ENCODE data around the gene RELT. TPM values are rescaled to one million over a fixed set of nuclear protein-coding genes. Genes with fewer than 3 reads are reported as not detected.

The RELT gene
- total RNA-seq, 1 experiment from 2014 or later: 7.8 TPM

DNA sequence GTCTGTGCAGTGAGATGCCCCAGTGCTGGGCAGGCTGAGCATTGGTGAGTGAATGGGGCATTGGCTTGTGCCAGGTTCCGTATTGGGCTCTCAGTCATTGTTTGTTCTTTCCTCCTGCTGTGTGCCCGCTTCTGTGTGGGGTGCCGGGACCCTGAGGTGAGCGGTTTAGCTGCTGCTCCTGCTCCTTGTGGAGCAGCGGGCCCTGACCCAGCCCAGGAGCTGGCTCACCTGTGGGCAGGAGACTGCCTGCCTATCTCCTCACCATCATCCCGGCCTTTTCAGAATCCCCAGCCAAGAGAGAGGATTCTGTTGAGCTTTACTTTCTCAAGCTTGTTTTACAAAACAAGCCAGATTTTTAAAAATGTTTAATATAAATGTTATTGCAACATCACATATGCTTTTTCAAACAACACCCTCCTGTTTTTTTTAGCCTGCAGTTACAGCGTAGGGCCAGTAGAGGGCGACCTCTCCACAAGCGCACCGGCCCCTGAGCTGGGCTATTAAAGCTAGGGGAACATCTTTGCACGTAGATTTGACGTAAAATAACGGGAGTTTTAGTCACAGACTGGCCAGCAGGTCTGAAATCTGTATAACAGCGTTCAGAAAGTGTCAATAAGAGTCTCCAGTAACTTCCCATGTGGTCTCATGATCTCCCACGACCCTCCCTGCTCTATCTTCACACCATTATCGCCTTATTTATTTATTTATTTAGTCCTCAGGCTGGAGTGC, 25.1 kb upstream of the RELT start:
- Histone ChIP-seq H3K79me2 (ENCODE audit: low read depth) (no peaks in the 10 kb centered on the region), H3K4me1 (replicated peaks; ENCODE audit: insufficient read depth) (no peaks in the 10 kb centered on the region), H3K36me3 (ENCODE audit: low read depth) (no peaks in the 10 kb centered on the region), H3K27me3 (ENCODE audit: insufficient read depth, low read depth) (no peaks in the 10 kb centered on the region), H3K27ac (no peak overlapping the region), H2AFZ (no peak overlapping the region), H3K4me2 (no peak overlapping the region), H3F3A (ENCODE audit: insufficient read depth, low read depth) (peaks cover 7% of the 10 kb centered on the region; the same call in 1 of the 2 replicates), H3K9me3 (ENCODE audit: insufficient read depth, low read depth) (no peaks in the 10 kb centered on the region), H4K20me1 (ENCODE audit: insufficient read depth) (peaks cover 4% of the 10 kb centered on the region), H3K9me2 (ENCODE audit: insufficient read depth) (no peaks in the 10 kb centered on the region), H3K4me3 (no peak overlapping the region)
- BruUV-seq (replicated peaks): no TSS peak
- ChIA-PET POLR2A (ENCODE audit: unreplicated experiment) (interaction anchor here (0.5 to 0.6 kb wide), 2 partner anchors 42 to 524 kb away, joined by 5 to 23 read pairs; no protein-coding TSS in a partner anchor), CTCF (interaction anchor here (0.6 to 1.7 kb wide), 17 partner anchors 9 to 1408 kb away, joined by 3 to 19 read pairs (median 4); partner anchors contain the start of gene ARHGEF17)
- peak; percentile 61 to 63 for DNase-seq
- intact Hi-C loops (cut with micrococcal nuclease; ENCODE audit: unreplicated experiment): loop anchor here (1.0 to 5.0 kb wide), 4 partner anchors 42 to 581 kb away; no protein-coding TSS in a partner anchor
- TF ChIP-seq EZH2 (IDR thresholded peaks at IDR 0.05; ENCODE audit: low read depth): no peak
- TF ChIP-seq, protein P1, sequence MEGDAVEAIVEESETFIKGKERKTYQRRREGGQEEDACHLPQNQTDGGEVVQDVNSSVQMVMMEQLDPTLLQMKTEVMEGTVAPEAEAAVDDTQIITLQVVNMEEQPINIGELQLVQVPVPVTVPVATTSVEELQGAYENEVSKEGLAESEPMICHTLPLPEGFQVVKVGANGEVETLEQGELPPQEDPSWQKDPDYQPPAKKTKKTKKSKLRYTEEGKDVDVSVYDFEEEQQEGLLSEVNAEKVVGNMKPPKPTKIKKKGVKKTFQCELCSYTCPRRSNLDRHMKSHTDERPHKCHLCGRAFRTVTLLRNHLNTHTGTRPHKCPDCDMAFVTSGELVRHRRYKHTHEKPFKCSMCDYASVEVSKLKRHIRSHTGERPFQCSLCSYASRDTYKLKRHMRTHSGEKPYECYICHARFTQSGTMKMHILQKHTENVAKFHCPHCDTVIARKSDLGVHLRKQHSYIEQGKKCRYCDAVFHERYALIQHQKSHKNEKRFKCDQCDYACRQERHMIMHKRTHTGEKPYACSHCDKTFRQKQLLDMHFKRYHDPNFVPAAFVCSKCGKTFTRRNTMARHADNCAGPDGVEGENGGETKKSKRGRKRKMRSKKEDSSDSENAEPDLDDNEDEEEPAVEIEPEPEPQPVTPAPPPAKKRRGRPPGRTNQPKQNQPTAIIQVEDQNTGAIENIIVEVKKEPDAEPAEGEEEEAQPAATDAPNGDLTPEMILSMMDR (conservative IDR thresholded peaks at IDR 0.05): peak; percentile 99

DNA sequence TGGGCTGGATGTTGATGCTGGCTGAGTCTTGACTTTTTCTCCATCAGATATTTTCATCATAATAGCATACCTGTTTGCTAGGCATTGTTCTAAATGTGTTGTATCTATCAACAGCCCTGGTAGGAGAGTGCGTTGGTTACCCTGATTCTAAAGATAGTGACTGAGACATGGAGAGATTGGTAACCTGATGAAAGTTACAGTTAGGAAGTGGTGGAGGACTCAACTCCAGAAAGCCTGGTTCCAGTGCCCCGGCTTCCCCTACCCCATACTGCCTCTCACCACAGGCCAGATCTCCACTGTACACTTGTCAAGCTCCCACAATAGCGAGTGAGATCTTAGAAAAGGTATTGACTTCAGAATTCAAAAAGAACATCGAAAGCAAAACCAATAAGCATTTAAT, 22.8 kb upstream of the RELT start:
- POLR2A ChIA-PET (ENCODE audit: unreplicated experiment): no interaction called here
- DNase-seq: no peak
- Histone ChIP-seq H2AFZ (no peak overlapping the region), H3K4me3 (no peak overlapping the region), H3F3A (ENCODE audit: insufficient read depth, low read depth) (peaks cover 7% of the 10 kb centered on the region; the same call in 1 of the 2 replicates), H3K79me2 (ENCODE audit: low read depth) (no peaks in the 10 kb centered on the region), H3K9me3 (ENCODE audit: insufficient read depth, low read depth) (no peaks in the 10 kb centered on the region), H3K27ac (no peak overlapping the region), H3K4me1 (replicated peaks; ENCODE audit: insufficient read depth) (no peaks in the 10 kb centered on the region), H3K9me2 (ENCODE audit: insufficient read depth) (no peaks in the 10 kb centered on the region), H3K36me3 (ENCODE audit: low read depth) (no peaks in the 10 kb centered on the region), H4K20me1 (ENCODE audit: insufficient read depth) (peaks cover 4% of the 10 kb centered on the region), H3K27me3 (ENCODE audit: insufficient read depth, low read depth) (no peaks in the 10 kb centered on the region), H3K4me2 (no peak overlapping the region)
- CTCF ChIA-PET: no interaction called here
- BruUV-seq (replicated peaks): no TSS peak
- intact Hi-C loops (cut with micrococcal nuclease; ENCODE audit: unreplicated experiment): loop anchor here (5.0 kb wide), 1 partner anchor 579 kb away; no protein-coding TSS in a partner anchor
- TF ChIP-seq, protein P1 (conservative IDR thresholded peaks at IDR 0.05): no peak
- no peak for TF ChIP-seq EZH2 (IDR thresholded peaks at IDR 0.05; ENCODE audit: low read depth)

DNA sequence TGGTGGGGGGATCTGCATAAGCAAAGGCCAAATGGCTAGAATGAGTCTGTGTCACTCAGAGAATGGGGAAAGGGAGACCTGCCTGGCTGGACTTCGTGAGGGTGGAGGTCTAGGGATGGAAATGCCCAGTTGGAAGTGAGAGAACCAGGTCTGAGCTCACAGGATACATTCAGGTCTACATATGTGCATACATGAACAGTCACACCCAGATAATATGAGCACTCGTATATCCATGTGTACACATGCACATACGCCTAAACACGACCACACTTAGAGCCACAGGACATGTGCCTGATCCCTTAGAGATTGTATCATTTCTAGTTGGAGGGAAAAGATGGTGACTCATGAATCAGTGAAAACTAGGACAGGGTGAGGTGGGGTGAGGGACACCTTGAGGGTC, 21.1 kb upstream of the RELT start:
- TF ChIP-seq, protein P1 (conservative IDR thresholded peaks at IDR 0.05): no peak
- TF ChIP-seq EZH2 (IDR thresholded peaks at IDR 0.05; ENCODE audit: low read depth): no peak
- H3K36me3 ChIP-seq (ENCODE audit: low read depth): no peaks in the 10 kb centered on the region
- H3K4me3 ChIP-seq: no peak overlapping the region
- H3K27me3 ChIP-seq (ENCODE audit: insufficient read depth, low read depth): no peaks in the 10 kb centered on the region
- no peak for DNase-seq
- H4K20me1 ChIP-seq (ENCODE audit: insufficient read depth): peaks cover 4% of the 10 kb centered on the region
- H3K4me1 ChIP-seq (replicated peaks; ENCODE audit: insufficient read depth): no peaks in the 10 kb centered on the region
- H3K79me2 ChIP-seq (ENCODE audit: low read depth): no peaks in the 10 kb centered on the region
- no peaks in the 10 kb centered on the region for H3K9me3 ChIP-seq (ENCODE audit: insufficient read depth, low read depth)
- no peak overlapping the region for H2AFZ ChIP-seq
- ChIA-PET CTCF (no interaction called here), POLR2A (ENCODE audit: unreplicated experiment) (no interaction called here)
- H3K4me2 ChIP-seq: no peak overlapping the region
- peaks cover 7% of the 10 kb centered on the region; the same call in 1 of the 2 replicates for H3F3A ChIP-seq (ENCODE audit: insufficient read depth, low read depth)
- intact Hi-C loops (cut with micrococcal nuclease; ENCODE audit: unreplicated experiment): no loop called here
- no peak overlapping the region for H3K27ac ChIP-seq
- no peaks in the 10 kb centered on the region for H3K9me2 ChIP-seq (ENCODE audit: insufficient read depth)
- BruUV-seq (replicated peaks): no TSS peak
